DOHH2 (cell line): ENCODE results near the gene MFAP4.

Experiments used
- EZH2phosphoT487 ChIP-seq: fragments of 200-600 bp; sonication (generic); IDR thresholded peaks from 2 replicates; pipeline ENCODE4 v1.6.1; 2017; ENCODE audit warnings: borderline replicate concordance, mild to moderate bottlenecking, antibody characterized with exemption, low read length, moderate library complexity, mixed read lengths
- TF ChIP-seq, protein P1 (sequence below): fragments of 200-600 bp; sonication (generic); IDR thresholded peaks from one replicate; pipeline ENCODE4 v1.5.1; 2014; ENCODE audit warnings: antibody characterized with exemption, mild to moderate bottlenecking, low read depth, low read length; ENCODE audit not compliant: poor library complexity, severe bottlenecking

DNA sequence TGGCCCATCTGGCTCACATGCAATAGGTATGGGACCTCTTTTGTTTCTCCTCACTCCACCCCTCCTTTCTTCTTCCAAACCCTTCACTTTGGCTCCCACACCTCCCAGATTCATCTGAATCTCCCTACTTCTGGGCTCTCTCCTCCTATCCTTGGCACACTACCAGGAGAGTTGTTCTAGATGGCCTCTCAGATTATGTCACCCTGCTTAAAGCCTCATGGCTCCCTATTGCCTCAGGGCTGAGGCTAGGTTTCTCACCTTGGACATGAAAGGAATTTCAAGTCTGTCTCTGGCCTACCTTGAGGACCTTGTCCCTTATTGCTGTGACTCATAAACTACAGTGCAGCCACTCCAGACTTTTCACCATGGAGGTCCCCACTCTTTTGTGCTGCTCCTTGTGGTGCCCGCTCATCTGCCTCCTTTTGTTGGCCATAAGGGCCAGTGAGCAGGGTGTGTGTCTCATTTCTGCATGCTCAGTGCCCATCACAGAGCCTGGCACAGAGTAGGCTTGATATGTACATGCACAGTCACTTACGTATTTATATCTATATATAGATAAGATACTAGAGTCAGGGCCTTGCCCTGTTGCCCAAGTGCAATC, 1.0 kb upstream of the MFAP4 start:
- TF ChIP-seq, protein P1, sequence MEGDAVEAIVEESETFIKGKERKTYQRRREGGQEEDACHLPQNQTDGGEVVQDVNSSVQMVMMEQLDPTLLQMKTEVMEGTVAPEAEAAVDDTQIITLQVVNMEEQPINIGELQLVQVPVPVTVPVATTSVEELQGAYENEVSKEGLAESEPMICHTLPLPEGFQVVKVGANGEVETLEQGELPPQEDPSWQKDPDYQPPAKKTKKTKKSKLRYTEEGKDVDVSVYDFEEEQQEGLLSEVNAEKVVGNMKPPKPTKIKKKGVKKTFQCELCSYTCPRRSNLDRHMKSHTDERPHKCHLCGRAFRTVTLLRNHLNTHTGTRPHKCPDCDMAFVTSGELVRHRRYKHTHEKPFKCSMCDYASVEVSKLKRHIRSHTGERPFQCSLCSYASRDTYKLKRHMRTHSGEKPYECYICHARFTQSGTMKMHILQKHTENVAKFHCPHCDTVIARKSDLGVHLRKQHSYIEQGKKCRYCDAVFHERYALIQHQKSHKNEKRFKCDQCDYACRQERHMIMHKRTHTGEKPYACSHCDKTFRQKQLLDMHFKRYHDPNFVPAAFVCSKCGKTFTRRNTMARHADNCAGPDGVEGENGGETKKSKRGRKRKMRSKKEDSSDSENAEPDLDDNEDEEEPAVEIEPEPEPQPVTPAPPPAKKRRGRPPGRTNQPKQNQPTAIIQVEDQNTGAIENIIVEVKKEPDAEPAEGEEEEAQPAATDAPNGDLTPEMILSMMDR, result no peak
- TF ChIP-seq EZH2phosphoT487, result no peak
